Measurements from ENCODE around the gene CNPY2. TPM values are rescaled to one million over a fixed set of nuclear protein-coding genes. Genes with fewer than 3 reads are reported as not detected.

Gene CNPY2
- total and polyA plus RNA-seq, 2 of the 13 experiments (the other 11 are each of a cell fraction or from before 2014, with no cell fraction given): 285 to 356 TPM

DNA sequence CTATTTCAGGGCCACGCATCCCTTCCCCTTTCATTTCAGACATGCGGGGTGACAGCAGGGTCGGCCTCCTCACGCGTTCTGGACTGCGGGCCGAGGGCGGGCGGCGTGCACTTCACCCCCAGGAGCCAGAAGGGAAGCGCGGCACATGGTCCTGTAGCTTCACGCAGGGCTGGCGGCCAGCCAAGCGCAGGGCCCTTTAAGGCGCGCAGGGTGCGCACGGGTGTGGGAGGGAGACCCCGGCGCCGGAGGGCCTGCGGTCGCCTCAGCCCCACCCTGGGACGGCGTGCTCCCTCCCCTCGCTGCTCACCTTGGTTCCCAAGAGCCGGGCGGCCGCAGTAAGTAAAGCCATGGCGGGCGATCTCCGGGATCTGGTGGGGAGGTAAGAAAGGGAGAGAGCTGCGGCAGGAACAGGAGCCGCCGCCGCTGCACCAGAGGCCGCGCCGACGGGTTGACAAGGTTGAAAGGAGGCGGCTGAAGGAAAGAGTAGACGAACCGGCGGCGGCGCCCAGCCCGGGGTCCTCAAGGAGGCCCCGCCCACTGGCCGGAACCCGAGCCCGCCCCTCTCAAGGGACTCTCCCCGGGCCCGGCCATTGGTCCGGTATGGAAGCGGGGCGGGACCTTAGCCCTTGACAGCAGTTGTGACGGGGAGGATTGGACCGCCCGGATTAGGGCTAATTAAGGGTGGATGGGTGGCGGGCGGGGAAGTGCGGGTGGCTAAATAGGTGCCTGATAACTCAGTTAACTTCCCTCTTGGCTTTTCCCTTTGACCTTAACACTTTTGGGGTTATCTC, 15.7 kb downstream of the CNPY2 start, which contains the start of gene CS (continued):
- peak; percentile 43; the same call in 1 of the 2 replicates for TF ChIP-seq MAZ (IDR thresholded peaks at IDR 0.05; ENCODE audit: borderline replicate concordance, low read depth, low read length)
- peak; percentile 72 for TF ChIP-seq MAZ (CRISPR knock-in tag; IDR thresholded peaks at IDR 0.05; ENCODE audit: low read depth)
- no peak for TF ChIP-seq HDAC6 (IDR thresholded peaks at IDR 0.05; ENCODE audit: low read depth, low read length)
- TF ChIP-seq ZSCAN22 (CRISPR knock-in tag; IDR thresholded peaks at IDR 0.05): peak; percentile 65; the same call in 1 of the 2 replicates
- TF ChIP-seq PLSCR1 (CRISPR knock-in tag; IDR thresholded peaks at IDR 0.05; ENCODE audit: borderline replicate concordance): no peak
- no peak for TF ChIP-seq GZF1 (CRISPR knock-in tag; IDR thresholded peaks at IDR 0.05)
- no peak for TF ChIP-seq ZNF530 (CRISPR knock-in tag; IDR thresholded peaks at IDR 0.05; ENCODE audit: low read depth)
- TF ChIP-seq ZNF768 (CRISPR knock-in tag; IDR thresholded peaks at IDR 0.05): peak; percentile 51; the same call in 1 of the 2 replicates
- no peak for TF ChIP-seq ZFP90 (CRISPR knock-in tag; IDR thresholded peaks at IDR 0.05; ENCODE audit: borderline replicate concordance)
- TF ChIP-seq, protein P1, sequence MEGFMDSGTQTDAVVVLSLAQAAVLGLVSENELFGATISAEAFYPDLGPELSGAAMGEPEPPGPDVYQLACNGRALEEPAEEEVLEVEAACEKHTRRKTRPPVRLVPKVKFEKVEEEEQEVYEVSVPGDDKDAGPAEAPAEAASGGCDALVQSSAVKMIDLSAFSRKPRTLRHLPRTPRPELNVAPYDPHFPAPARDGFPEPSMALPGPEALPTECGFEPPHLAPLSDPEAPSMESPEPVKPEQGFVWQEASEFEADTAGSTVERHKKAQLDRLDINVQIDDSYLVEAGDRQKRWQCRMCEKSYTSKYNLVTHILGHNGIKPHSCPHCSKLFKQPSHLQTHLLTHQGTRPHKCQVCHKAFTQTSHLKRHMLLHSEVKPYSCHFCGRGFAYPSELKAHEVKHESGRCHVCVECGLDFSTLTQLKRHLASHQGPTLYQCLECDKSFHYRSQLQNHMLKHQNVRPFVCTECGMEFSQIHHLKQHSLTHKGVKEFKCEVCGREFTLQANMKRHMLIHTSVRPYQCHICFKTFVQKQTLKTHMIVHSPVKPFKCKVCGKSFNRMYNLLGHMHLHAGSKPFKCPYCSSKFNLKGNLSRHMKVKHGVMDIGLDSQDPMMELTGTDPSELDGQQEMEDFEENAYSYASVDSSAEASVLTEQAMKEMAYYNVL (CRISPR knock-in tag; IDR thresholded peaks at IDR 0.05; ENCODE audit: borderline replicate concordance): no peak; the same call in 1 of the 2 replicates
- no peak for TF ChIP-seq MZF1 (CRISPR knock-in tag; IDR thresholded peaks at IDR 0.05; ENCODE audit: borderline replicate concordance)
- no peak for TF ChIP-seq NBN (conservative IDR thresholded peaks at IDR 0.05)
- no peak for TF ChIP-seq ZNF512 (CRISPR knock-in tag; IDR thresholded peaks at IDR 0.05)
- TF ChIP-seq IRX3 (CRISPR knock-in tag; IDR thresholded peaks at IDR 0.05; ENCODE audit: borderline replicate concordance, low read depth): peak; percentile 38; the same call in 1 of the 2 replicates
- TF ChIP-seq ZNF747 (CRISPR knock-in tag; IDR thresholded peaks at IDR 0.05; ENCODE audit: borderline replicate concordance): no peak; the same call in 1 of the 2 replicates
- TF ChIP-seq ZNF644 (CRISPR knock-in tag; IDR thresholded peaks at IDR 0.05; ENCODE audit: low read depth): no peak
- TF ChIP-seq HMG20B (CRISPR knock-in tag; conservative IDR thresholded peaks at IDR 0.05): no peak
- no peak; the same call in 1 of the 2 replicates for TF ChIP-seq ATF5 (CRISPR knock-in tag; IDR thresholded peaks at IDR 0.05; ENCODE audit: low read depth)
- TF ChIP-seq ZNF619 (CRISPR knock-in tag; IDR thresholded peaks at IDR 0.05): peak; percentile 84; the same call in 1 of the 2 replicates
- 0 out of 2 replicates have a peak, but pooled peaks have one; percentile 10 for TF ChIP-seq ZNF280D (CRISPR knock-in tag; IDR thresholded peaks at IDR 0.05)

Data from HepG2 (cell line).